ENCODE measurements around the gene PROM1. TPM values are rescaled to one million over a fixed set of nuclear protein-coding genes. Genes with fewer than 3 reads are reported as not detected.

The PROM1 gene
- total RNA-seq, 1 experiment from 2014 or later: 0.27 TPM

- DNase-seq (ENCODE audit: extremely low read depth, low read depth): no peak
Observed at GRCh38 chr4:16066586-16067128, 17.2 kb downstream of the PROM1 start.

DNA sequence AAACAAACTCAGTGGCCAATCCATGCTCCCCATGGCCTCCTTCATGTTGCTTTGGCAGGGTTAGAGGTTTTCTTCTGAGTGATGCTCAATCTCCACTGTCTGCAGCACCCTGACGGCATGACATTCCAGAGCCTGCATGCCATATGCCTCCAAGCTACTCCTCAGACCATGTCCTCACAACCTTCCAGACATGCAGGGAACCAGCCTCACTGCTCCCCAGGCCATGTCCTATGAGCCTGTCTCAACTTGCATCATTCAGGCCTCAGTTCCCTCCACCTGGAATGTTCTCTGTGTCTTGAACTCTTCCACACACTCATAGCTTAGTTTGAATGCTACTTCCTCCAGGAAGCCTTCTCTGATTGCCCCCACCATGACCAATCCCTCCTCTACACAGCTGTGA lies 18.8 kb downstream of the PROM1 start:
- DNase-seq (ENCODE audit: extremely low read depth, low read depth): no peak

DNA sequence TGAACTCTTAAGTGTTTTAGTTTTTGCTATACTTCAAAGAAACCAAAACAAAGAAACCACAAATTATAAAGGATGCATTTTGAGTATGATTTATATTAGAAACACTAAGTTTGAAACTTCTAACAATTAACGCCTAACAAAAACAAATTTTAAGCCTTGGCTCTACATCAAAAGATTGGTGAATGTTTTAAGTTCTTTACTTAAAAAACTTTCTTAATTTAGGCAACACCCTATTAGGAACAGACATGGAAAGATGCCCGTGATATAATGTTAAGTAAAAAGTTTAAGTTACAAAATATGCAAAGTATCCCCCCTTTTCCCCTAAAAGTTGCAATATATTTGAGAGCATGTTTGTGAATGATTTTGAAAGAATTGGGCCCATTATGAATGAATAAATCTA lies 21.2 kb downstream of the PROM1 start:
- no peak for DNase-seq (ENCODE audit: extremely low read depth, low read depth)

- no peak for DNase-seq (ENCODE audit: extremely low read depth, low read depth)
Observed at GRCh38 chr4:16056681-16057385, 27.0 kb downstream of the PROM1 start.

DNA sequence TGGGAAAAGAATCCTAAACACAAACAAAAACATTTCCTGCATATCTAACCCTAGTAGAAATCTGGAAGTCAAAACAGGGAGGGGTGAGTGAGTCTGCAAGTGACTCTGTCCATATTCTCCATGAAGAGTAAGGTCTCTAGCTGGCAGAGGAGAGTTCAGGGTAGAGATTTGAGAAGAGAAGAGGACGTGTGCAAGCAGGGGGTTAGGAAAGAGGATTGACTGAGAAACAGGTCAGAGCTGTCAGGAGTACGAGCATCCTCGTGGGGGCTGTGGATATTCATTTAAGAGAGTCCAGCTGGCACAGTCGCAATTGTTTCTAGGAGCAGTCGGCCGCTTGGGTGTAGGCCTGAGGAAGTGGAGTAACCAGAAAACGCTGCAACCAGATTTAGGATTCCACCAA lies 27.9 kb downstream of the PROM1 start:
- DNase-seq (ENCODE audit: extremely low read depth, low read depth): no peak

GRCh38 chr4:16055471-16055870 lies 28.4 kb downstream of the PROM1 start:
- DNase-seq (ENCODE audit: extremely low read depth, low read depth): no peak

- DNase-seq (ENCODE audit: extremely low read depth, low read depth): no peak
Observed at GRCh38 chr4:16052939-16053338, 30.9 kb downstream of the PROM1 start.

GRCh38 chr4:16051980-16052379 lies 31.8 kb downstream of the PROM1 start:
- no peak for DNase-seq (ENCODE audit: extremely low read depth, low read depth)

DNA sequence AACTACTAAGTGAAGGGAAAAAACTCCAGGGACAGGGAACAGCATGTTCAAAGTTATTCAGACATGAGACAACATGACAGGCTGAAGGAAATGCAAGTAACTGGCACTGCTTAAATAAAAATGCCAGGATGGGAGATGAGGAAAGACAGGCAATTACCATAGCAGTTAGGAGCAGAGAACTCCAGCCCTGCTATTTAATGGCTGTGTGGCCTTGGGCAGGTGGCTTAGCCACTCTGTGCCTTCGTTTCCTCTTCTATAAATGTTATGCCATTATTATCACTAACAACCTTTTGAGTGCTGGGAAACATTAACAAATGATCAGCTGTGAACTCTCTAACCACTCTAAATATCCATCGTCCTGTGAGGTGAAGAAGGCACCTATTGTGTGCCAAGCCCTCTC lies 32.7 kb downstream of the PROM1 start:
- DNase-seq (ENCODE audit: extremely low read depth, low read depth): no peak

DNA sequence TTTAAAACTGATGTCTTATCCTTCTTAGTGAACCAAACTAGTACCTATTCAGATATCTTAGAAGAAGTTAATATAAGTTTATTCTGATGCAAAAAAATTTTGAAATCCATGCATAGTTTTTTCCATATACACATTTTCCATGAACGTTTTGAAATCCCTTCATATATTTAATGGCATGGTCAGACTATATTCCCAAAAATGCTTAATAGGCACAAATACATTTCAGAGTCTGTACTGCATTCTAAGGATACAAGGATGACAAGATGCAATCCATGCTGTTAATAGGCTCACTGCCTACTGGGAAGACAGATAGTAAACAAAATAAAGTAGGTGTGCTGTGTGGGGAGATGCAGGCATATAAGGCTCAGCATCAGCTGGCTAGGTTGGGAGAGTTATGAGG lies 33.2 kb downstream of the PROM1 start:
- no peak for DNase-seq (ENCODE audit: extremely low read depth, low read depth)

- no peak for DNase-seq (ENCODE audit: extremely low read depth, low read depth)
Observed at GRCh38 chr4:16048619-16049419, 35.0 kb downstream of the PROM1 start.

GRCh38 chr4:16045687-16046086 lies 38.1 kb downstream of the PROM1 start:
- DNase-seq (ENCODE audit: extremely low read depth, low read depth): no peak

- no peak for DNase-seq (ENCODE audit: extremely low read depth, low read depth)
Observed at GRCh38 chr4:16043642-16044498, 40.0 kb downstream of the PROM1 start.

DNA sequence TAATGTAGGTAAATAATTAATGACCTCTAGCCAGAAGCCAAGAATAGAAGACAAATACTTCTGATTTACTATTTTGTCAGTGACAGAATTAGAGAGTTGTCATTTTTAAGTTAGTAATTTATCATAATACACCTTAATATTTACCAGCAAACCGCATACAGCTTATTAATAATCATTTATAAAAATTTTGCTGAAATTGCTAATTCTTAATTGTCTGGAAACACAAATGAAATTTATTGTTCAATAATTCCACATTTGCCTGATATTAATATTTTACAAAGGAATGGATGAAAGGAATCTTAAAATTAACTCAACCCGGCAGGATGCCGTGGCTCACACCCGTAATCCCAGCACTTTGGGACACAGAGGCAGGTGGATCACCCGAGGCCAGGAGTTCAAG lies 44.7 kb downstream of the PROM1 start:
- no peak for DNase-seq (ENCODE audit: extremely low read depth, low read depth)

DNA sequence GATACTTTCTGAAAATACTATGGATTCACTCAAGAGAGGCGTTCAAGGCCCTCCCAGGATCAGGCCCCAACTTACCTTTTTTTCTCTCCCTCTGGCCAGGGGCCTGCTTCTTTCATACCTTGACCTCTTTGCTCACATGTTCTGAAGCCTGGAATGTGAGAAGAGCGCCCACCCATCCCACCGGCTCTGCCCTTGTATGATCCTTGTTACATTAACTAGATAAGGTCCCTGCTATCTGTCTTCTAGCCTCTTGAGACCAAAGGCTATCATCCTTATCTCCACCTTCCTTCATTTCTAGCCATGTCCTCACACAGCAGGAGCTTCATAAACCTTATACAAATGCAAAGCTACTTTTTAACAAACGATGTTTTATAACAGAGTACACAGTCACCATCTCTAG lies 45.9 kb downstream of the PROM1 start:
- no peak for DNase-seq (ENCODE audit: extremely low read depth, low read depth)

- no peak for DNase-seq (ENCODE audit: extremely low read depth, low read depth)
Observed at GRCh38 chr4:16035843-16036242, 48.0 kb downstream of the PROM1 start.

- DNase-seq (ENCODE audit: extremely low read depth, low read depth): no peak
Observed at GRCh38 chr4:16034010-16034748, 49.6 kb downstream of the PROM1 start.

DNA sequence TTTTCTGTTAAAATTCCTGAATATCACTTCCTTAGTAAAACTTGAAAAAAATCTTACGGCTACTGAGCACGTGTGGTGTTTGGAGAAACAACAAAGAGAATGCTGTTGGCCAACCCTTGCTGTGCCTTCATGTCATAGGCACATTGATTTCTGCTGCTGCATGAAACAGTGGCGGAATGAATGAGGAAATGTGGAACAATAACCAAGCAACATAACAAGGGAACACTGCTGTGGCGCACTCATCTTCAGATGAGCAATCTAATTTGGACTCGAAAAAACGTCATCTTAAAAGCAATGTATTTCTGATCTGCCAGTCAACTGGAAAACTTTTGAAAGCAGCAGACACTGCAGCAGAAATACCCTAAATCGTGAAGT lies 51.4 kb downstream of the PROM1 start:
- DNase-seq (ENCODE audit: extremely low read depth, low read depth): no peak

- DNase-seq (ENCODE audit: extremely low read depth, low read depth): no peak
Observed at GRCh38 chr4:16031546-16032395, 52.1 kb downstream of the PROM1 start.
